Right atrium auricular region (tissue), 2 donors: ENCODE data around the gene KCNIP4. TPM values are rescaled to one million over a fixed set of nuclear protein-coding genes. Genes with fewer than 3 reads are reported as not detected.

Experiments
- DNase-seq: peaks from one replicate; pipeline ENCODE4 v3.0.0-alpha.2; 2019; ENCODE audit warnings: low spot score
- H3K27ac ChIP-seq, 2 donors: fragments of 200-600 bp; sonication (generic); 1 replicate in 1 of 2; 2 replicates in 1 of 2; pipeline ENCODE4 v1.5.1; 2016 to 2019
- H3K27me3 ChIP-seq, 2 donors: fragments of 200-600 bp; sonication (generic); one replicate each; pipeline versions ENCODE4 v1.5.1 to v1.6.0; 2017 to 2019
- H3K36me3 ChIP-seq: fragments of 200-600 bp; sonication (generic); one replicate; pipeline ENCODE4 v1.5.1; 2016
- H3K4me1 ChIP-seq, 2 donors: fragments of 200-600 bp; sonication (generic); one replicate each; pipeline versions ENCODE4 v1.5.1 to v1.6.0; 2017 to 2019
- H3K4me3 ChIP-seq, 2 donors: fragments of 200-600 bp; sonication (generic); 1 replicate in 1 of 2; 2 replicates in 1 of 2; pipeline ENCODE4 v1.5.1; 2017 to 2019; ENCODE audit warnings: mild to moderate bottlenecking in 1 of 2, moderate library complexity in 1 of 2
- H3K9me3 ChIP-seq, 2 donors: fragments of 200-600 bp; sonication (generic); one replicate each; pipeline ENCODE4 v1.5.1; 2019
- CTCF ChIP-seq, 2 donors: fragments of 200-600 bp; sonication (generic); IDR thresholded peaks; one replicate each; pipeline ENCODE4 v1.5.1; 2019; ENCODE audit warnings: antibody characterized with exemption in 2 of 2
- microRNA-seq, 2 donors: library from miRNA; unstranded; fragments of <30 nt; microRNA quantifications; one replicate each; pipeline ENCODE4, GENCODE V29; 2016 to 2017; ENCODE audit warnings: borderline number of aligned reads in 2 of 2, borderline replicate concordance in 1 of 2
- total RNA-seq, 2 donors: library from RNA; depleted of rRNA; stranded (reverse); fragments of >200 nt; gene quantifications; one replicate each; pipeline ENCODE4 v1.1.0, GENCODE V29; 2016

KCNIP4 gene
- total RNA-seq, 2 donors from 2014 or later, result not detected

GRCh38 chr4:20683766-20684165 is 1264.8 kb downstream of the KCNIP4 start:
- Histone ChIP-seq H3K9me3 (no peaks in the 10 kb centered on the region), H3K27me3 (no peaks in the 10 kb centered on the region), H3K4me3 (no peak overlapping the region), H3K27ac (no peak overlapping the region), H3K4me1 (no peaks in the 10 kb centered on the region), H3K36me3 (no peaks in the 10 kb centered on the region)
- no peak for DNase-seq
- TF ChIP-seq CTCF (IDR thresholded peaks at IDR 0.05), result no peak

- H3K9me3 ChIP-seq, result no peaks in the 10 kb centered on the region
- no peaks in the 10 kb centered on the region for H3K36me3 ChIP-seq
- no peak for DNase-seq
- H3K4me1 ChIP-seq, result no peaks in the 10 kb centered on the region
- H3K27ac ChIP-seq, result no peak overlapping the region
- no peak for TF ChIP-seq CTCF (IDR thresholded peaks at IDR 0.05)
- no peaks in the 10 kb centered on the region for H3K27me3 ChIP-seq
- no peak overlapping the region for H3K4me3 ChIP-seq
These were observed 1265.7 kb downstream of the KCNIP4 start for GRCh38 chr4:20682853-20683252.

GRCh38 chr4:20681271-20681670 is 1267.3 kb downstream of the KCNIP4 start:
- Histone ChIP-seq H3K9me3 (no peaks in the 10 kb centered on the region), H3K4me1 (no peaks in the 10 kb centered on the region), H3K27me3 (no peaks in the 10 kb centered on the region), H3K27ac (no peak overlapping the region), H3K4me3 (no peak overlapping the region), H3K36me3 (no peaks in the 10 kb centered on the region)
- no peak for DNase-seq
- TF ChIP-seq CTCF (IDR thresholded peaks at IDR 0.05), result no peak

- no peak for TF ChIP-seq CTCF (IDR thresholded peaks at IDR 0.05)
- no peaks in the 10 kb centered on the region for H3K4me1 ChIP-seq
- H3K4me3 ChIP-seq, result no peak overlapping the region
- no peaks in the 10 kb centered on the region for H3K36me3 ChIP-seq
- no peaks in the 10 kb centered on the region for H3K27me3 ChIP-seq
- H3K27ac ChIP-seq, result no peak overlapping the region
- DNase-seq, result no peak
- H3K9me3 ChIP-seq, result no peaks in the 10 kb centered on the region
These were observed 1267.8 kb downstream of the KCNIP4 start for GRCh38 chr4:20680736-20681135.

- Histone ChIP-seq H3K4me3 (no peak overlapping the region), H3K36me3 (no peaks in the 10 kb centered on the region), H3K27me3 (no peaks in the 10 kb centered on the region), H3K9me3 (no peaks in the 10 kb centered on the region), H3K4me1 (no peaks in the 10 kb centered on the region), H3K27ac (no peak overlapping the region)
- DNase-seq, result no peak
- TF ChIP-seq CTCF (IDR thresholded peaks at IDR 0.05), result no peak
These were observed 1268.6 kb downstream of the KCNIP4 start for GRCh38 chr4:20679951-20680350.

Small RNAs within 50 kb of the gene (microRNA-seq; reads per million reads assigned to microRNA genes)
- 0.71 to 2.1 reads per million in 2 donors for gene MIR7978
